ENCODE results near the gene ZNF746.

Gene ZNF746

DNA sequence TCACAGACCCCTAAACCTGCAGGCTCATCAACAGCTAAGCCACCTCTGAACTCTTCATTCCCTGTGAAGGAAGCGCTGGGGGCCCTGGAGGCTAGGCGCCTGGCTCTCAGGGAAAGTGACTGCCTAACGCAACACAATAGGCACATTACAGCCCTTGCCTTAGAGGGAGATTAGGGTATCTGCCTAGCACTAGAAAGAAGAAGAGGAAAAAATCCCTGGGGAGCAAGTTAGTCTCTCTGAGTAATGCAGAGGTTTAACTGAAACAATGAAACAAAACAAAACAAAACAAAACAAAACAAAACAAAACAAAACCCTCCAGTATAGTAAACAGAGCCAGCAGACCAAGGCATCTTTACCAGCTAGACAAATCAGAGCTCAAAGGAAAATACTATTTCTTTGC is 39.4 kb downstream of the ZNF746 start:
- no peak overlapping the region for H3K27ac ChIP-seq
- TF ChIP-seq ZFX (IDR thresholded peaks at IDR 0.05): no peak
- TF ChIP-seq, protein P1, sequence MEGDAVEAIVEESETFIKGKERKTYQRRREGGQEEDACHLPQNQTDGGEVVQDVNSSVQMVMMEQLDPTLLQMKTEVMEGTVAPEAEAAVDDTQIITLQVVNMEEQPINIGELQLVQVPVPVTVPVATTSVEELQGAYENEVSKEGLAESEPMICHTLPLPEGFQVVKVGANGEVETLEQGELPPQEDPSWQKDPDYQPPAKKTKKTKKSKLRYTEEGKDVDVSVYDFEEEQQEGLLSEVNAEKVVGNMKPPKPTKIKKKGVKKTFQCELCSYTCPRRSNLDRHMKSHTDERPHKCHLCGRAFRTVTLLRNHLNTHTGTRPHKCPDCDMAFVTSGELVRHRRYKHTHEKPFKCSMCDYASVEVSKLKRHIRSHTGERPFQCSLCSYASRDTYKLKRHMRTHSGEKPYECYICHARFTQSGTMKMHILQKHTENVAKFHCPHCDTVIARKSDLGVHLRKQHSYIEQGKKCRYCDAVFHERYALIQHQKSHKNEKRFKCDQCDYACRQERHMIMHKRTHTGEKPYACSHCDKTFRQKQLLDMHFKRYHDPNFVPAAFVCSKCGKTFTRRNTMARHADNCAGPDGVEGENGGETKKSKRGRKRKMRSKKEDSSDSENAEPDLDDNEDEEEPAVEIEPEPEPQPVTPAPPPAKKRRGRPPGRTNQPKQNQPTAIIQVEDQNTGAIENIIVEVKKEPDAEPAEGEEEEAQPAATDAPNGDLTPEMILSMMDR (conservative IDR thresholded peaks at IDR 0.05): no peak

DNA sequence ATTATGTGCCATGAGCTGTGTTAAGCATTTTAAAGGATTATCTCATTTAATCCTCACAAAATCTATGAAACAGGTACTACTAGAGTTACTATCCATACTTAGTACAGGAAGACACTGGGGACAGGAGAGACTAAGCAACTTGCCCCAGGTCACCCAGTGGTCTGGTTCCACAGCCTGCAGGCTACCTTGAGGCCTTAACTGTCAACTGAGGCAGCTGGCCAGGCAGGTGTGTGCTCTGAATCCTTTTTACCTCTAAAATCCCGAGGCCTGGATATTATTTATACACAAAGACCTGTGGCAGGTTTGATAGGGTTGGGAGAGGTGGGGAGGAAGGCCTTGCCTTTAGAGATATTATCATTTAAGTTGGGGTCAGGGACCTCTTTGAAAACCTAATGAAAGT is 39.8 kb downstream of the ZNF746 start:
- TF ChIP-seq ZFX (IDR thresholded peaks at IDR 0.05): no peak
- TF ChIP-seq, protein P1 (conservative IDR thresholded peaks at IDR 0.05): no peak

DNA sequence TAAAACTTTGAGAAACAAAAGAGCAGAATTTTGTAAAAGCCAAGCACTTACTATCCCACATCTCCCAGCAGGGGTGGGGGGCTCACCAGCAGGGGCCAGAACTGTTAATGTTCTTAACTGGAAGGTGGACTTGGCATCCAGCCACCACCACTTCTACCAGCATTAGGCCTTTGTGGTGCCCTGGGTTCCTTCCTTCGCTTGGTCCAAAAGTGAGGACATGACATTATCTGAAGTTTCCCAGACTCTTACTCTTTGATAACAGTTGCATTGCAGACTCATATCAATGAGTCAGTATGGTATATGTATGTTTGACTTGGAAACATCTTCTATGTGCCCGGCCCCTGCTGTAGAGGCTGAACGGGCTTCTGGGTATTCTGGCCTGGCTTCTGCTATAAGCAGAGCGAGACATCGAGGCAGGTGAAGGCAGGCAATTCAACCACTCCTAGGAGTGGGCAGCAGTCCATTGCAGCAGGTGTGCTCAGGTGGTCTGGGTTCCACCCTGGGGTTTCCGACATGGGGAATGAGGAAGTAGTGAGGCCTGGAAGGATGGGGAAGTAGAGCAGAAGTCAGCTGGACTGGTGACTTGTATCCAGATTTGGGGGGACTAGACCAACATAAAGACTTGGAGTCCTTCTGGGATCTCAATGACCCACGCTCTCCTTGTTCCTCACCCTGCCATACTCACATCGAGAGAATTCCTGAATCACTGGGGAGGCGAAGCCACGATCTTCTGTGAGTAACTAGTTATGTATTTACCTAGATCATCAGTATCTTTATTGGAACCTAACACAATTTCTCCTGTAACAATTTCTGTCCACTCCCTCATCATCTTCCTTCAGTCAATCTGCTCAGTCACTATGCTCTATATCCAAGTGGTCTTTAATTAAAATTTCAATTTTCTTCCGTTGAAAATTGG is 40.8 kb downstream of the ZNF746 start:
- 0 out of 2 replicates have a peak, but pooled peaks have one; percentile 18 for TF ChIP-seq ZFX (IDR thresholded peaks at IDR 0.05)
- TF ChIP-seq, protein P1 (conservative IDR thresholded peaks at IDR 0.05): no peak
- H3K27ac ChIP-seq: no peak overlapping the region

More for the DNA sequence above, 39.8 kb downstream of the ZNF746 start:
- H3K27ac ChIP-seq: no peak overlapping the region

DNA sequence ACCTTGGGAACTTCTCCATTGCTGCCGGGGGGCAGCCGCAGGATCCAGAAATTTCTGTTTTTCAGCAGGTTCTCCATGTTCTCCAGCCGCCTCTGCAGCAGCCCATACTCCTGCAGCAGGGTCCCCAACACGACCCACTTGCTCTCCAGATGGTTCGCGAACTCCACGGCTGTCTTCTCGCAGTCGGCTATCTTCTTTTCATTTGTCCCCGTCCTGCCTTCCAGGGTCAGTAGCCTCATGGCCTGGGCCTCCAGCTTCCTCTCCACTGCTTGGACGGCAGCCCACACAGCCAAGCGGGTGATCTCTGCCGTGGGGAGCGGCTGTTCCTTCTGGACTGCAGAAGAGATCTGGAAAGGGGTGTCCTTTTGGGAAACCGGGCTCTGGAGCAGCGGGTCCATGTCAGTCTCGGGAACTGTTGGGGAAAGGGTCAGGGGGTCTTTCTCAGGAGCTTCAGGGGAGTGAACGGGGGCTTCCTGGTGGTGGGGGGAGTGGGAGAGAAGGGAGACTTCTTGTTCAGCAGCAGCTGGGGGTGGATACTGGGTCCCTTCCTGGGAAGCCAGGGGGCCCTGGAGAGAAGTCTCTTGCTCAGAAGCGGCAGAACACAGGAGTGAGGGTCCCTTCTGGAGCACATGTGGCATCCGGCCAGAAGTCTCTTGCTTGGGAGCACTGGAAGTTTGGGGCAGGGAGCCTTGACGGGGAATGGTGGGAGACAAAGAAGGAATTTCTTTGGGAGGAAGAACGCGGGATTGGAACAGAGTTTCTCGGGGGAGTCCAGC is 42.2 kb downstream of the ZNF746 start:
- TF ChIP-seq, protein P1 (conservative IDR thresholded peaks at IDR 0.05): no peak
- no peak for TF ChIP-seq ZFX (IDR thresholded peaks at IDR 0.05)
- H3K27ac ChIP-seq: no peak overlapping the region

DNA sequence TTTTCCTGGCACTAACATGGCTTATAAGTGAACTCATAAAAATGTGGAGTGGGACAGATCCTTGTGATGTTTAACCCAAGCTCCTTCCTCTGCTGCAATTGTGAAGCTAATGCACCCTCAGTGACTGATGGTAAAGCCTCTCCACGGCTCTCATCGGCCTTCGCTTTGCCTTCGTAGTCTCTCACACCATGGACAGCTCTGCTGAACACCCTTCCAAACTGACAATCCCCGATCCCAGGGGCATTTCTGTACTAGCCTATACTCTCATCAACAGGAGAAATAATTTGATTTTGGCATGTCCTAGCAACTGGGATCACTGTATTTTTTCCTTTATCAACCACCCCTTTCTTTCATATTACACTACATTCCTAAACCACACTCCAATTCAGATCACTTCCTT is 42.9 kb downstream of the ZNF746 start:
- no peak overlapping the region for H3K27ac ChIP-seq
- TF ChIP-seq ZFX (IDR thresholded peaks at IDR 0.05): no peak
- TF ChIP-seq, protein P1 (conservative IDR thresholded peaks at IDR 0.05): no peak

DNA sequence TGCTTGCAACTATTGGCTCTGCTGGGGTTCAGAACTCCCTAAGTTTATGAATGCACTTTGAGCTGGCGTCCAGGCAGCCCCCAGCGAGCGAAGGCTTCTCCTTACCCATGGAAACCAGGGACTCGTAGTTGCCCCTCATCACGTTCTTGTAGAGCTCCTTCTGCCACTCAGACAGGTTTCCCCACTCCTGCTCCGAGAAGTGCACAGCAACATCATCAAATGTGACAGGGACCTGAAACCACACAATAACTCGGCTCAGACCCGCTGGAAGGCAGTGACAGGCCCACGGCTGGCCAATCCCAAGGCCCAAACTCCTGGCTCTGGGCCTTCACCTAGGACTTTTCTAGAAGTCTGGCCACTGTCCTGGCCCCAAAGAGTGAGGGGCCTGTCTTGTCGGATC is 43.6 kb downstream of the ZNF746 start:
- TF ChIP-seq, protein P1 (conservative IDR thresholded peaks at IDR 0.05): no peak
- no peak for TF ChIP-seq ZFX (IDR thresholded peaks at IDR 0.05)
- H3K27ac ChIP-seq: no peak overlapping the region

DNA sequence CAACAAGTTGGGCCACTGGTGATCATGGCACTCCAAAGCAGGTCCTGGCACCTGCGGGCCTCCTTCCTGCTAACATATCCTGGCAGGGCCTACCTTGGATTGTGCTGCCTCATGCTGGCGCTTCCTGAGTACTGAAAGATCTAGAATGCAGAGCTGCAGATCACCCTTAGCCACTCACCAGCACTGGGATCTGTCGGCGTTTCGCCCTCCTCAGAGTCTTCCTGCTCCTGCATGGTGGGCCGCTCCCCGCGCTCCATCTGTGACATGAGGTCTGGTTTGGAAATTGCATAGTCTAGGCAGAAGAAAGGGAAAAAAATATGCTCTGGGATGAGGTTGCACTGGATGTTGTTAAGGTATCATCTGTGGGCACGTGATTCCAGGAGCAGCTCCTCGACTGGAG is 46.8 kb downstream of the ZNF746 start:
- H3K27ac ChIP-seq: no peak overlapping the region
- TF ChIP-seq, protein P1 (conservative IDR thresholded peaks at IDR 0.05): no peak
- TF ChIP-seq ZFX (IDR thresholded peaks at IDR 0.05): no peak
